ENCODE data around the gene PDE7B. TPM values are rescaled to one million over a fixed set of nuclear protein-coding genes. Genes with fewer than 3 reads are reported as not detected.

The PDE7B gene
- total and polyA plus RNA-seq, 2 of the 8 experiments (the other 6 are each of a cell fraction or from before 2014, with no cell fraction given), result not detected

- H3K27ac ChIP-seq (ENCODE audit: low read depth, low read length), result no peak overlapping the region
- no peak overlapping the region for H2BK15ac ChIP-seq (ENCODE audit: low read length)
- no peak overlapping the region for H2BK12ac ChIP-seq (ENCODE audit: low read depth, low read length)
- no peak overlapping the region for H4K8ac ChIP-seq (ENCODE audit: extremely low read depth, insufficient read depth, low read length)
- peak overlapping the region; percentile 33; the same call in 1 of the 2 replicates for H2AFZ ChIP-seq (ENCODE audit: low read length)
- H3K4me3 ChIP-seq (ENCODE audit: extremely low read depth in 1 of 4, insufficient read depth in 2 of 4, low read depth in 3 of 4, low read length in 4 of 4), result no peak overlapping the region
- H4K20me1 ChIP-seq (replicated peaks in 1 of 2; ENCODE audit: control insufficient read depth in 1 of 2, insufficient read depth in 2 of 2, low read length in 2 of 2), result no peaks in the 10 kb centered on the region
- no peak overlapping the region for H2BK20ac ChIP-seq (ENCODE audit: low read length)
- no peaks in the 10 kb centered on the region for H3K27me3 ChIP-seq (replicated peaks in 1 of 4; ENCODE audit: control insufficient read depth in 3 of 4, extremely low read depth in 1 of 4, insufficient read depth in 3 of 4, low read length in 3 of 4)
- no peaks in the 10 kb centered on the region for H3K79me2 ChIP-seq (ENCODE audit: control insufficient read depth in 1 of 2, insufficient read depth in 2 of 2, low read length in 2 of 2)
- no peaks in the 10 kb centered on the region for H3K23me2 ChIP-seq (ENCODE audit: low read depth, low read length)
- H2BK120ac ChIP-seq (replicated peaks; ENCODE audit: low read depth, low read length), result no peak overlapping the region
- no peak overlapping the region for H3K14ac ChIP-seq (ENCODE audit: insufficient read length)
- WGBS, 2 experiments (ENCODE audit: extremely low coverage in 1 of 2, insufficient coverage in 1 of 2, insufficient read length in 1 of 2, insufficient replicate concordance in 2 of 2, low coverage in 1 of 2, low lambda C conversion rate in 2 of 2, missing lambda C conversion rate in 1 of 2), result 96% methylated on average over 7 of the region's 7 CpGs; no CpG with 5 or more reads in 1 of the 2 experiments
- H3K4me2 ChIP-seq (ENCODE audit: insufficient read depth in 1 of 2, low read depth in 2 of 2, low read length in 2 of 2), result no peak overlapping the region
- H3K23ac ChIP-seq (ENCODE audit: insufficient read length), result no peak overlapping the region
- no peak overlapping the region for H4K5ac ChIP-seq (ENCODE audit: insufficient read length, low read depth, low read length)
- H3K9ac ChIP-seq (replicated peaks in 1 of 4; ENCODE audit: extremely low read depth in 1 of 4, low read depth in 3 of 4, low read length in 3 of 4), result no peak overlapping the region
- no peaks in the 10 kb centered on the region for H3K36me3 ChIP-seq (ENCODE audit: control insufficient read depth in 2 of 4, insufficient read depth in 4 of 4, low read length in 3 of 4)
- no peak overlapping the region for H3K56ac ChIP-seq (replicated peaks; ENCODE audit: insufficient read length, low read depth, low read length)
- TF ChIP-seq NANOG (IDR thresholded peaks at IDR 0.05; ENCODE audit: insufficient read depth, low read depth, low read length, poor library complexity, severe bottlenecking) (no peak), POLR2A (IDR thresholded peaks at IDR 0.05; ENCODE audit: control extremely low read depth in 1 of 2, low read depth in 2 of 2, low read length in 2 of 2) (no peak), CEBPB (IDR thresholded peaks at IDR 0.05; ENCODE audit: low read depth, low read length) (no peak), BCL11A (IDR thresholded peaks at IDR 0.05; ENCODE audit: low read depth in 2 of 2, low read length in 2 of 2) (no peak), RFX5 (IDR thresholded peaks at IDR 0.05; ENCODE audit: borderline replicate concordance, low read depth, low read length) (no peak), ATF2 (IDR thresholded peaks at IDR 0.05; ENCODE audit: low read length) (no peak), EP300 (IDR thresholded peaks at IDR 0.05; ENCODE audit: borderline replicate concordance in 1 of 2, low read depth in 2 of 2, low read length in 2 of 2) (no peak), JUN (IDR thresholded peaks at IDR 0.05; ENCODE audit: low read depth, low read length) (no peak), CHD1 (IDR thresholded peaks at IDR 0.05; ENCODE audit: low read depth, low read length) (no peak), ASH2L (IDR thresholded peaks at IDR 0.05; ENCODE audit: low read length) (no peak)
- H3K4me1 ChIP-seq (replicated peaks in 1 of 4; ENCODE audit: control insufficient read depth in 3 of 4, insufficient read depth in 4 of 4, low read length in 3 of 4), result peaks cover 0 to 2% (median 0%) of the 10 kb centered on the region in 4 experiments; a peak in 2 of 7 replicates
- no peak overlapping the region for H4K91ac ChIP-seq (replicated peaks; ENCODE audit: insufficient read length, low read length)
- DNase-seq (ENCODE audit: low read depth in 1 of 2, low spot score in 2 of 2), result no peak
- no peaks in the 10 kb centered on the region for H3K79me1 ChIP-seq (ENCODE audit: low read depth, low read length)
- no peak overlapping the region for H3K18ac ChIP-seq (ENCODE audit: extremely low read depth, low read length)
- H3K9me3 ChIP-seq (ENCODE audit: insufficient read depth in 2 of 2, low read depth in 1 of 2, low read length in 1 of 2), result peaks cover 0 to 2% of the 10 kb centered on the region in 2 experiments; a peak in 1 of 4 replicates
- CTCF ChIA-PET (ENCODE audit: partially characterized antibody), result interaction anchor here (0.7 to 2.7 kb wide), 6 partner anchors 11 to 386 kb away, joined by 3 to 16 read pairs (median 4); no protein-coding TSS in a partner anchor
- no peak overlapping the region for H2BK5ac ChIP-seq (ENCODE audit: low read depth, low read length)
- POLR2A ChIA-PET (ENCODE audit: partially characterized antibody), result no interaction called here
- H3K4ac ChIP-seq (replicated peaks; ENCODE audit: insufficient read length, low read depth, low read length), result no peak overlapping the region
- FAIRE-seq, result peak; percentile 13
- H2AK5ac ChIP-seq (ENCODE audit: low read depth, low read length), result no peak overlapping the region
Measured at GRCh38 chr6:135920689-135921088, 69.2 kb downstream of the PDE7B start.

Measured in H1 (cell line).